CD4-positive, alpha-beta T cell (primary cell): Measurements from ENCODE around the gene PPEF1. TPM values are rescaled to one million over a fixed set of nuclear protein-coding genes. Genes with fewer than 3 reads are reported as not detected.

Source experiments
- ATAC-seq: fragments of 200-7000 bp; cut with Tn5 transposase; one replicate; pipeline ENCODE4 v1.10.0; 2022; ENCODE audit warnings: mild to moderate bottlenecking; ENCODE audit not compliant: poor library complexity
- CTCF ChIA-PET: fragments of 350-600 bp; sonication (Branson Sonifier 250); formaldehyde crosslinking; loops from one replicate; lab custom pipeline; 2021; ENCODE audit warnings: antibody characterized with exemption, inconsistent platforms; lab: Charles Lee
- POLR2A ChIA-PET: fragments of 350-600 bp; sonication (Branson Sonifier 250); formaldehyde crosslinking; loops from one replicate; lab custom pipeline; 2021; ENCODE audit warnings: antibody characterized with exemption, inconsistent platforms; lab: Charles Lee
- DNase-seq, 14 experiments: peaks; one replicate each; pipeline ENCODE4 v3.0.0-alpha.2; 2013 to 2020; ENCODE audit warnings: mixed read lengths in 2 of 14
- H3K27ac ChIP-seq, 2 donors: one replicate each; pipeline versions ENCODE4 v1.5.1 to v1.7.0; 2013; ENCODE audit warnings: low read length in 2 of 2, low read depth in 1 of 2, mild to moderate bottlenecking in 1 of 2
- H3K27me3 ChIP-seq, 2 experiments: 1 replicate in 1 of 2; 2 replicates in 1 of 2; pipeline versions ENCODE4 v1.6.1 to v1.7.0; 2013; ENCODE audit warnings: low read length in 2 of 2, control low read depth in 1 of 2, mild to moderate bottlenecking in 1 of 2, moderate library complexity in 1 of 2; ENCODE audit not compliant: insufficient read depth in 2 of 2, control insufficient read depth in 1 of 2
- H3K36me3 ChIP-seq: one replicate; pipeline ENCODE4 v1.6.1; 2013; ENCODE audit warnings: low read length, control low read depth; ENCODE audit not compliant: insufficient read depth
- H3K4me1 ChIP-seq: one replicate; pipeline ENCODE4 v1.6.1; 2013; ENCODE audit warnings: low read length, control low read depth; ENCODE audit not compliant: insufficient read depth
- H3K4me3 ChIP-seq: one replicate; pipeline ENCODE4 v1.5.1; 2013; ENCODE audit warnings: mild to moderate bottlenecking, low read length, moderate library complexity
- H3K9me3 ChIP-seq, 2 experiments: 1 replicate in 1 of 2; 2 replicates in 1 of 2; pipeline versions ENCODE4 v1.6.1 to v1.7.0; 2013; ENCODE audit warnings: low read length in 2 of 2, mild to moderate bottlenecking in 2 of 2, control low read depth in 1 of 2, moderate library complexity in 1 of 2; ENCODE audit not compliant: control insufficient read depth in 1 of 2, insufficient read depth in 1 of 2
- H3K27ac Mint-ChIP-seq: one replicate; pipeline ENCODE4 v1.8.0; 2020; ENCODE audit warnings: mixed read lengths
- H3K27me3 Mint-ChIP-seq: one replicate; pipeline ENCODE4 v1.8.0; 2021; ENCODE audit warnings: mixed read lengths
- H3K36me3 Mint-ChIP-seq: one replicate; pipeline ENCODE4 v1.8.0; 2021; ENCODE audit warnings: low read depth, mixed read lengths
- H3K4me1 Mint-ChIP-seq: one replicate; pipeline ENCODE4 v1.8.0; 2021; ENCODE audit warnings: low read depth, mixed read lengths
- H3K4me3 Mint-ChIP-seq: one replicate; pipeline ENCODE4 v1.8.0; 2020; ENCODE audit warnings: mild to moderate bottlenecking, mixed read lengths
- H3K9me3 Mint-ChIP-seq: one replicate; pipeline ENCODE4 v1.8.0; 2020; ENCODE audit warnings: mixed read lengths
- CTCF ChIP-seq: fragments of 200-600 bp; IDR thresholded peaks from one replicate; pipeline ENCODE4 v1.8.0; 2022; ENCODE audit warnings: antibody characterized with exemption, mild to moderate bottlenecking
- intact Hi-C, 2 experiments: fragments of 100-400 bp; cut with DNase I in 1 of 2; cut with micrococcal nuclease in 1 of 2; formaldehyde crosslinking; loops; one replicate each; pipeline versions ENCODE4 v1.15.1 to v1.9.0; 2023 to 2025; cut with DNase I, micrococcal nuclease
- total RNA-seq, 174 experiments: library from RNA in 2 of 174; stranded (reverse) in 2 of 174; gene quantifications; one replicate each; pipeline ENCODE4 v1.2.3 and lab custom pipeline; 2021 to 2026

Gene PPEF1
- total RNA-seq, 2 experiments from 2014 or later, result 0.34 TPM; not detected in 1

GRCh38 chrX:18721683-18722499 lies 14.4 kb downstream of the PPEF1 start:
- DNase-seq (no peak), ATAC-seq (no peak)
- Mint-ChIP-seq H3K27me3 (no peaks in the 10 kb centered on the region), H3K9me3 (no peaks in the 10 kb centered on the region), H3K4me1 (peaks cover 5% of the 10 kb centered on the region), H3K27ac (no peak overlapping the region), H3K36me3 (no peaks in the 10 kb centered on the region), H3K4me3 (no peak overlapping the region)
- intact Hi-C loops, result no loop called here
- TF ChIP-seq CTCF, result no peak
- no peak overlapping the region for H3K4me3 ChIP-seq
- H3K27ac ChIP-seq, result no peak overlapping the region
- POLR2A ChIA-PET, result interaction anchor here (0.5 kb wide), 1 partner anchor 98 kb away, joined by 3 read pairs; no protein-coding TSS in a partner anchor
- CTCF ChIA-PET, result no interaction called here
- H3K4me1 ChIP-seq, result peaks cover 9% of the 10 kb centered on the region
- no peaks in the 10 kb centered on the region for H3K9me3 ChIP-seq
- no peaks in the 10 kb centered on the region for H3K27me3 ChIP-seq
- H3K36me3 ChIP-seq, result no peaks in the 10 kb centered on the region

DNA sequence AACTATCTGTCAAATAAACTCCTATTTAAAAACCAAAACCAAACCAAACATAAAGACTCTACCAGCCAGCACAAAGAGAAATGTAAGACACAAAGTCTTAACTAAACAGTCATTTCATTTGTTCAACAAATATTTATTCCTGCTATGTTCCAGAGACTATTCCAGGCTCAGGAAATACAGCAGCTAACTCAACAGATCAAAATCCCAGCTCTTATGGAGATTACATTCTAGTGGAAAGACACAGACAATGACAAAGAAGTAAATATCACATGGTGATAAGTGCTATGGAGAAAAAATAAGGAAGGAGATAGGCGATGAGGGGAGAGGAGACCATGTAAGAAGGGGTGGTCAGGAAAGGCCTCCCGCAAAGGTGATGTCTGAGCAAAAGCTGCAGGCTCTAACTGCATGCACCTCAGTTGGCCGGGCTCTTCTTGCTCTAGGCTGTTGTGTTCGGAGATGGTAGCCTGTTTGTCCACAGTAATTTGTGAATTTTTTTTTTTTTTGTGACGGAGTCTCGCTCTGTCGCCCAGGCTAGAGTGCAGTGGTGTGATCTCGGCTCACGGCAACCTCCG lies 15.1 kb downstream of the PPEF1 start:
- H3K9me3 ChIP-seq, result no peaks in the 10 kb centered on the region
- H3K27me3 ChIP-seq, result no peaks in the 10 kb centered on the region
- no peak for ATAC-seq
- DNase-seq, result no peak
- H3K4me1 Mint-ChIP-seq, result peaks cover 5% of the 10 kb centered on the region
- H3K4me3 Mint-ChIP-seq, result no peak overlapping the region
- H3K4me1 ChIP-seq, result peaks cover 9% of the 10 kb centered on the region
- intact Hi-C loops, result no loop called here
- ChIA-PET POLR2A (interaction anchor here (0.5 kb wide), 1 partner anchor 97 kb away, joined by 3 read pairs; no protein-coding TSS in a partner anchor), CTCF (no interaction called here)
- H3K36me3 Mint-ChIP-seq, result no peaks in the 10 kb centered on the region
- H3K27ac Mint-ChIP-seq, result no peak overlapping the region
- no peak overlapping the region for H3K27ac ChIP-seq
- no peak for TF ChIP-seq CTCF
- no peaks in the 10 kb centered on the region for H3K27me3 Mint-ChIP-seq
- no peaks in the 10 kb centered on the region for H3K9me3 Mint-ChIP-seq
- H3K36me3 ChIP-seq, result no peaks in the 10 kb centered on the region
- no peak overlapping the region for H3K4me3 ChIP-seq

DNA sequence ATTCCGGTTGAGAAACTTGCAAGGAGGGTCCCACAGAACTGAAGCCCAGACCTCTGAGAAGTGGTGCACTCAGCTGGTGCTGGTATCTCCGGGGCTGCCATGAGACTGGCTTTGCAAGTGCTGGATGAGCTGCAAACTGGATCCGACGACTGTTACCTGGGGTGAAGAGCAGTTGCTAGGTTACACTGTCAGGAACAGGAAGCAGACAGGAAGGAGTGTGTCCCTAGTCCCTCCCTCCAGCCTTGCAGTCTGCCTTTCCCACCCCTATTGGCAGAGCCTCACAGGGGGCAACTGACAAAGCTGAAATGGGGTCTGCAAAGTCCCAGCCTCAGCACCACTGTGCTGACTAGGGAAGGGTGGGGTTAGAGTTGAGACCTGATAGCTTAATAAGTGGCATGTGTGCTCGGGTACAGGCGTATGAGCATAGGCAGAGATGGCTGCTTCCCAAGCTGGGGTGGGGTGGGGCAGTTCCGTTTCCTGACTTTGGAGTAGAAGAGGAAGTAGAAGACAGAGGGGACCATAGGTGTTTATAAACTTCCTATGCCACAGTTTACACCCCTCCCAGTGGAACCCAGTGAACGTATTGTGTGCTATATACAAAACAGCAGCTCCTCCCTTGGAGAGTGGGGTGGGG lies 18.0 kb downstream of the PPEF1 start:
- H3K27me3 ChIP-seq, result no peaks in the 10 kb centered on the region
- CTCF ChIA-PET, result no interaction called here
- POLR2A ChIA-PET, result no interaction called here
- DNase-seq (no peak), ATAC-seq (no peak)
- Mint-ChIP-seq H3K36me3 (no peaks in the 10 kb centered on the region), H3K27me3 (no peaks in the 10 kb centered on the region), H3K9me3 (no peaks in the 10 kb centered on the region), H3K4me3 (no peak overlapping the region), H3K4me1 (peaks cover 5% of the 10 kb centered on the region), H3K27ac (no peak overlapping the region)
- peaks cover 9% of the 10 kb centered on the region for H3K4me1 ChIP-seq
- no peak overlapping the region for H3K4me3 ChIP-seq
- H3K36me3 ChIP-seq, result no peaks in the 10 kb centered on the region
- TF ChIP-seq CTCF, result no peak
- intact Hi-C loops, result no loop called here
- no peak overlapping the region for H3K27ac ChIP-seq
- H3K9me3 ChIP-seq, result no peaks in the 10 kb centered on the region
